22Rv1 (cell line): ENCODE measurements around the gene PRR36.

Experiments
- CTCF ChIP-seq: fragments of 450-650 bp; IDR thresholded peaks from 2 replicates; pipeline ENCODE4 v1.5.1; 2017; ENCODE audit warnings: mild to moderate bottlenecking
- ZFX ChIP-seq: fragments of 450-650 bp; IDR thresholded peaks from 2 replicates; pipeline ENCODE4 v1.6.1; 2017; ENCODE audit warnings: antibody characterized with exemption, borderline replicate concordance

GRCh38 chr19:7916955-7917266, 42.7 kb upstream of the PRR36 start:
- TF ChIP-seq CTCF (no peak), ZFX (no peak)
